Suprapubic skin (tissue), 4 donors: ENCODE results near the gene DLGAP4. TPM values are rescaled to one million over a fixed set of nuclear protein-coding genes. Genes with fewer than 3 reads are reported as not detected.

Experiments
- DNase-seq, 2 donors: peaks; one replicate each; pipeline ENCODE4 v3.0.0-alpha.2; 2019; ENCODE audit warnings: low spot score in 2 of 2
- H3K27ac ChIP-seq: fragments of 200-600 bp; sonication (generic); one replicate; pipeline ENCODE4 v1.5.1; 2019
- H3K27me3 ChIP-seq: fragments of 200-600 bp; sonication (generic); one replicate; pipeline ENCODE4 v1.5.1; 2019
- H3K36me3 ChIP-seq: fragments of 200-600 bp; sonication (generic); one replicate; pipeline ENCODE4 v1.5.1; 2019
- H3K4me1 ChIP-seq: fragments of 200-600 bp; sonication (generic); one replicate; pipeline ENCODE4 v1.5.1; 2019
- H3K4me3 ChIP-seq: fragments of 200-600 bp; sonication (generic); one replicate; pipeline ENCODE4 v1.5.1; 2019; ENCODE audit warnings: mild to moderate bottlenecking
- H3K9me3 ChIP-seq: fragments of 200-600 bp; sonication (generic); one replicate; pipeline ENCODE4 v1.5.1; 2019
- CTCF ChIP-seq, 2 donors: fragments of 200-600 bp in 1 of 2; fragments of 450-650 bp in 1 of 2; sonication (generic) in 1 of 2; IDR thresholded peaks; one replicate each; pipeline ENCODE4 v1.5.1; 2016 to 2019; ENCODE audit warnings: antibody characterized with exemption in 2 of 2, mild to moderate bottlenecking in 1 of 2, moderate library complexity in 1 of 2
- EP300 ChIP-seq: sonication (generic); formaldehyde crosslinking; IDR thresholded peaks from one replicate; pipeline ENCODE4 v1.6.1; 2017; ENCODE audit warnings: antibody characterized with exemption
- POLR2A ChIP-seq, 2 donors: fragments of 450-650 bp; IDR thresholded peaks; one replicate each; pipeline ENCODE4 v1.6.1; 2017; ENCODE audit warnings: antibody characterized with exemption in 2 of 2, mild to moderate bottlenecking in 2 of 2, moderate library complexity in 2 of 2
- POLR2AphosphoS5 ChIP-seq, 3 donors: sonication (generic); formaldehyde crosslinking; IDR thresholded peaks; one replicate each; pipeline ENCODE4 v1.6.1; 2017; ENCODE audit warnings: antibody characterized with exemption in 3 of 3
- WGBS: methylation state at CpG from one replicate; pipeline ENCODE4 v1.1.5; 2018; 5-methylcytosine and 5-hydroxymethylcytosine counted together
- total RNA-seq, 4 donors: library from RNA; depleted of rRNA; stranded (reverse); fragments of >200 nt; gene quantifications; one replicate each; pipeline ENCODE4 v1.1.0, GENCODE V29; 2016

Gene DLGAP4
- total RNA-seq, 4 donors from 2014 or later: 69.5 to 120 (median 96.8) TPM

DNA sequence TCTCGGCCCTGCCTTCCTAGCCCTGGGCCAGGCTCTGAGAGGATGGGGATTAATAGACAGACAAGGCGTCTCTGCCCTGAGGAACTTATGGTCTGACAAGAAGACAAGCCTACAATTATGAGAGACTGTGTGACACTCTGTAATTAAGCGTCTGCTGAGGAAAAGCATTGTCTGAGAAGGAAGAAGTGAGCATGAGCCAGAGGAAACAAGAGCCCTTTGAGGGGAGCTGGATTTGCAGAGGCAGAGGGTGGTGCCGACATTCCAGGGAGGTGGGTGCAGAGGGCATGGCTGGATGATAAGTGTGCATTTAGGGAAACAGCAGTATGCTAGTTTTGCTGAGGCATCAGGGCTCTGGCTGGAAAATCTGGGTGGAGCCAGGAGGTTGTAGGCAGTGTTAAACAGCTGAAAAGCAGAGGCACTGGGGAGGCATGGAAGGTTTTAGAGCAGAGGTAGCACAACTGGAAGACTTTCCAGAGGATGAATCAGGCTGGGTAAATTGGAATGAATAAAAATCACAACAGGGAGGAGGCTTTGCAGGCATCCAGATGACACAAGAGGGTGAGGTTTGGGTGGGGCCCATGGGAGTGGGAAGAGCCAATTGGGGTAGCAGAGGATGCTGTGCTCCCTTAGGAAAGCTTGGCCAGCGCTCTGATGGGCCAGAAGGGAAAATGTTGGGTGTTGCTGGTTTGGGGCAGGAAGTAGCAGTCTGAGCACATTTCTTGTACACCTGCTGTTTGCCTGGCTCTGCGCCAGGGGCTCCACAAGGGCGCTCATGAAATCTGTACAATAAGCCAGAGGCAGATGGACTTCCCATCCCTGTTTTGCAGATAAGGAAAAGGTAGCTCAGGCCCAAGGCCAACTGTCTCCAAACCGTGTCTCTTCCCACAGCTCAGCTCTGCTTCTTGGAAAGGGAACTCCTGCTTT lies 161.2 kb downstream of the DLGAP4 start:
- no peak for TF ChIP-seq EP300
- no peak for TF ChIP-seq POLR2A (IDR thresholded peaks at IDR 0.05)
- no peak for TF ChIP-seq CTCF (IDR thresholded peaks at IDR 0.05)
- TF ChIP-seq POLR2AphosphoS5 (IDR thresholded peaks at IDR 0.05): no peak
- Histone ChIP-seq H3K9me3 (no peaks in the 10 kb centered on the region), H3K36me3 (no peaks in the 10 kb centered on the region), H3K4me3 (no peak overlapping the region), H3K27ac (peak overlapping the region; percentile 97), H3K4me1 (peaks cover 92% of the 10 kb centered on the region), H3K27me3 (no peaks in the 10 kb centered on the region)
- peak in 1 of 2 donors; percentile 85 for DNase-seq
- 18% methylated on average over 8 of the region's 8 CpGs for WGBS

GRCh38 chr20:36468149-36469000 lies 162.2 kb downstream of the DLGAP4 start:
- Histone ChIP-seq H3K36me3 (no peaks in the 10 kb centered on the region), H3K4me3 (no peak overlapping the region), H3K27ac (peak overlapping the region; percentile 97), H3K27me3 (no peaks in the 10 kb centered on the region), H3K9me3 (no peaks in the 10 kb centered on the region), H3K4me1 (peaks cover 92% of the 10 kb centered on the region)
- DNase-seq: no peak
- WGBS: 55% methylated on average over 9 of the region's 10 CpGs
- TF ChIP-seq CTCF (IDR thresholded peaks at IDR 0.05) (no peak), EP300 (no peak), POLR2AphosphoS5 (IDR thresholded peaks at IDR 0.05) (no peak), POLR2A (IDR thresholded peaks at IDR 0.05) (no peak)

DNA sequence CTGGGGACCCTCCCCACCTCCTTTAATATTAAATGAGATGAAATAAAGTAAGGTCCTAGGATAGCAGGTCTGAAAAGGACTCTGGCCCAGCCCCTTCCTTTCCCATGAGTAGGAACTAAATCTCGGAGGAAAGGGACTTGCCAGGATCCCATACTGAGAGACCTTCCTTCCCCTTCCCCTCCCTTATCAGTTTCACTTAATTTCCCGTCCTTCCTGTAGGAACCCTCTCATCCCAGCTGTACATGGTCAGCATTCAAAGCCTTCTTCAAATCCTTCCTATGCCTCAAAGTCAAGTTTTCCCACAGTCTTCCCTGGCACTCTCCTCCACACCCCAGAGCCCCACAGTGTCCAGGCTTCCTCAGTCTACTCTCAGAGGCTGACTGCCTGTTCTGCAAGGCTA lies 163.8 kb downstream of the DLGAP4 start:
- H3K27ac ChIP-seq: no peak overlapping the region
- no peak for DNase-seq
- no peak overlapping the region for H3K4me3 ChIP-seq
- no peaks in the 10 kb centered on the region for H3K36me3 ChIP-seq
- H3K9me3 ChIP-seq: no peaks in the 10 kb centered on the region
- H3K4me1 ChIP-seq: peaks cover 92% of the 10 kb centered on the region
- TF ChIP-seq POLR2A (IDR thresholded peaks at IDR 0.05): no peak
- no peak for TF ChIP-seq EP300
- TF ChIP-seq CTCF (IDR thresholded peaks at IDR 0.05): no peak
- TF ChIP-seq POLR2AphosphoS5 (IDR thresholded peaks at IDR 0.05): no peak
- 55% methylated on average over 2 of the region's 2 CpGs for WGBS
- no peaks in the 10 kb centered on the region for H3K27me3 ChIP-seq

GRCh38 chr20:36471885-36472636 lies 165.9 kb downstream of the DLGAP4 start:
- peaks cover 75% of the 10 kb centered on the region for H3K4me1 ChIP-seq
- no peaks in the 10 kb centered on the region for H3K9me3 ChIP-seq
- TF ChIP-seq POLR2AphosphoS5 (IDR thresholded peaks at IDR 0.05) (no peak), EP300 (no peak), CTCF (IDR thresholded peaks at IDR 0.05) (no peak), POLR2A (IDR thresholded peaks at IDR 0.05) (no peak)
- WGBS: 64% methylated on average over 9 of the region's 9 CpGs
- peak overlapping the region; percentile 77 for H3K27ac ChIP-seq
- H3K4me3 ChIP-seq: peak overlapping the region; percentile 30
- peaks cover under 1% of the 10 kb centered on the region for H3K36me3 ChIP-seq
- no peak for DNase-seq
- no peaks in the 10 kb centered on the region for H3K27me3 ChIP-seq
